ENCODE results near the gene BBS9.

GRCh38 chr7:33357846-33358245, 228.5 kb downstream of the BBS9 start:
- TF ChIP-seq CTCF (IDR thresholded peaks at IDR 0.05; ENCODE audit: low read length) (no peak), EZH2 (optimal IDR thresholded peaks at IDR 0.05; ENCODE audit: low read depth, low read length) (no peak)
